ENCODE data around the gene CACNA1S.

CACNA1S gene

DNA sequence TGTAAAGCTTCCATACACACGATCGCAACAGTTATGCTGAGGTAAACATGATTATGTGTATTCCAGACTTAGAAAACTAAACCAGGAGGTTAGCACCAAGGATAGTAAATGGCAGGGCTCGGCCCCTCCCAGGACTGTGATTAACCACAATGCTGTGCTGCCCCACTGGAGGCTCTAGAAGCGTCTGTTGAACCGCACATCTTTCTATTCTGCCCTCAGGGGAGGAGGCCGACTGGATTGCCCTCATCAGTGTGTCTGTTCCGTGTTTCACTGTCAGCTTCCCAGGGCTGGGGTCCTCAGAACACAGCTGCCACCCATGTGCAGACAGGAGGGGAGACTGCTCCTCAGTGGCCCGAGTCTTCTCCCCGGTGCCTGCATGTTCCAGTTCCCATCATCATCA is 27.5 kb upstream of the CACNA1S start:
- no peak for FAIRE-seq

DNA sequence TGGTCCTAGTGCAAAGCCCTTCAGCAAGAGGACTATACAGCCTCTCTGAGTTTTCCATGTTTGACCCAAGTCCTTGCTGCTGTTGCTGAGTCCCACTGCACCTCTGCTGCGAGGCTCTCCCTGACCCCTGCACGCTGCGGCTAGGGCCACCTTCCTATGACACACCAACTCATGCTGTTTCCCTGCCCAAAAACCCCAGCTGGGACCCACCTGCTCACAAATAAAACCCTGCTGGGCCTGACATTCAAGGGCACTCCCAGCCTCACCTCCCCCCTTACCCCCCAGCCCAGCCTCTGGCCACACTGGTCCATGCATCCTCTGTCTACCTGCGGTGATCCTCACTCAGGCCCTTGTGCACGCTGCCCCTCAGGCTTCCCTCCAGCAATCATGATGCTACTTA is 27.1 kb upstream of the CACNA1S start:
- FAIRE-seq, result no peak

DNA sequence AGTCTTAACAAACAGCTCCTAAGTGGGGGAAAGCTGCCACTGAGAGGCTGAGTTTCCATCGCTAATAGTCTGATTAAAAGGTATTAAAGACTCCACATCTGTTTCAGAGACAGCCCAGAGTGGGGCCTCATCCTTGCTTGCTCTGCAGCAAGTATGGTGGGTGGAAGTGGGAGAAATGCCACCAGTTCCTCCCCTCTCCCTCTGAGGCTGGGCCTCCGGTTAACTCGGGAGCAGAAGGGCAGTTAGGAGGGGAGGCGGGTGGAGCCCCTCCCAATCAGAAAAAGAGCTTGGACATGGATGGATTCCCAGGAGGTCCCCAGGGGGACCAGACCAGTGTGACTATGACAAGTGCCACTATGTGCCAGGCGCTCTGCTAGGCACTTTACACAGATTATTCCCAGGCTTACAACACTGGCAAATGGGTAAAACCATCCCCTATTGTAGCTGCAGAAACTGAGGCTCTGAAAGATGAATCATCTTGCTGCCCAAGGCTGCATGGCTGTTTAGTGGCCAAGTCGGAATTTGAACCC is 26.1 kb upstream of the CACNA1S start:
- FAIRE-seq, result no peak

DNA sequence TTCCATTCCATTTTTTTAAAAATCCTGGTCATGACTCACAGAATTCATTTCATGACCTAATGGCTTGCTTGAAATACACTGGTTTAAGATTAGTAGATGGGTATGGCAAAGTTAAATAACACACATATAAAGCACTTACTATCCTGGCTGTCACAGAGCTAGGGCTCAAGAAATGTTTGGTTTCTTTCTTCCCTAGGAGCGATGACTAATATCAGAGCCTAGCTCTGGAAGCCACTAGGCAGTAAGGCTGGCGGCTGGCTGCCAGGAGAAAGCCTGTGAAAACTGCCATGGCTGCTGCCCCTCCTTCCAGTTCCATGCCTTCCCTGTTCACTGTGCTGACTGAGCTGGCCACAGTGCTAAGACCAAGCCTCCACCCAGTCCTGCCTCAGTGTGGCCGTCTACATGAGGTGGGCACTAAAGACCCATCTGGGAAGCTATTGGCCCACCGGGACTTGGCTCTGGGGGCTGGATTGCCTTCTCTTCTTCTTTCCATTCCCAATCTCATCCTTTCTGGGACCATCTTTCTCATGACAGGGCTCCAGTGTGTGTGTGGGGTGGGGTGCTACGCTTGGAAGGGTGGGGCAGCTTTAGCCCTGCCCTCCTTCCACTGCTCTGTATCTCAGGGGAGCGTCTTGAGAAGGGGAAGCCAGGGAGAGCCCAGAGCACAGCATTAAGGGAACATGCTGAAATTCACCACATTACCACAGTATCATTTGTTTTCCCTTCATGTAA is 25.5 kb upstream of the CACNA1S start:
- FAIRE-seq, result no peak

DNA sequence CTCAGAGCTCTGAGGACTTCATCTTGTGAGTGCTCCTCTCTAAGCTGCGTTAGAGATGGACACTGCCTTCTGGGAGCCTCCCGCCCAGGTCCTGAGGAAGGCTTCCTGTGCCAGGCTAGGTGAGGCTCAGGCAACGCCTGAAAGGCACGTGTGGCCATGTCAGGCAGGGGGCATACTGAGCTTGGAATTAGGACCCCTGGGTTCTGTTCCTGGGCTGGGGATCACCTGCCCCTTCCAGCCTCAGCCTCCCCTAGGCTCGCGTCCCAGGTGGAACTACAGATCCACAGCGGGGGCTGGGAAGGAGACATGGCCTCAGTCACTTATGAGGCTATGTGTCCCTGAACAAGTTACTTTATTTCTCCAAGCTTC is 24.8 kb upstream of the CACNA1S start:
- no peak for FAIRE-seq

DNA sequence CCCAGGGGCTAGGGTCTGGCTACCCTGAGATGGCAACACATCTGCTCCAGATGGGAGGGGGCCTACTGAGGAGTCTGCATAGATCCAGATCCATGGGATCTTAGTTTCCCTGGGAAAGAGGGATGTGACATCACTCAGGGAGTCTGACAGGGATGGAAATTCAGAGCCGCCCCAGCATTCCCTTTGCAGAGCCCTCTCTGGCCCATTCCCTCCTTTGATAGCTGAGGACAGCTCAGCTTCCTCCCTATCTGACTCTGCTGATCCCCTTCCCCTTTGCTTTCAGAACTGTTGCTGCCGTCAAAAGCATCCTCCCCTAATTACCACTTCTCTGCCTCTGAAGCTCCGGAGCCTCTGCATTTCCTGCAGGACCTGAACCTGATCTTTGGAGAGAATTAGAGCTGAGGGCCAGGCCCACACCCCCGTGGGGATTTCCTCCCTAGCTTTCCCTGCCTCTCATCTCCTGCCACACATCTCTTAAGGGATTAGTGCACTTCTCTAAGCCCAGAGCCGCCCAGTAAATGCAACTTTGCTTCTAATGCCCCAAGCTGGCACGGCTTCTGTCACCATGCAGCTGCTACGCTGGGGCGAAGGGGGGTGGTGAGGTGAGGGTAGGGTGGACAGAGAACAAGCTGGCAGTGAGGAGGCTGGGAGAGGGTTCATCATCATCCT is 24.3 kb upstream of the CACNA1S start:
- no peak for FAIRE-seq

DNA sequence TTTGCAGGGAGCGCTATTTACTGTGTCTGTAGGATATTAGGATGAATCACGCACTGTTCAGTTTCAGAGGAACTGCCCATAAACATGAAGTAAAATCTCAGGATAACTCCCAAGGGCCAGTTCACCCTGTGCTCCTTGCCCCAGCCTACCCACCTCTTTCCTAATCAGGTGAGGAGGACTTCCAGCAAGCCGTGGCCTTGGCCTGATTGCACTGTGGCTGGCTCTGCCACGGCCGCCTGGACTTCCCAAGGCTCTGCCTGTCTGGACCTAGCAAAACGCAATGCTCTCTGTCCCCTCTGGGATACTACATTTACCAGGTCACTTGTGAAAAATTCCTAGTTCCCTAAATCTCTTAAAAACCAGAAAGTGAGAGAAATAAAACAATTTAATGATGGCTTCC is 22.2 kb upstream of the CACNA1S start:
- no peak for FAIRE-seq

DNA sequence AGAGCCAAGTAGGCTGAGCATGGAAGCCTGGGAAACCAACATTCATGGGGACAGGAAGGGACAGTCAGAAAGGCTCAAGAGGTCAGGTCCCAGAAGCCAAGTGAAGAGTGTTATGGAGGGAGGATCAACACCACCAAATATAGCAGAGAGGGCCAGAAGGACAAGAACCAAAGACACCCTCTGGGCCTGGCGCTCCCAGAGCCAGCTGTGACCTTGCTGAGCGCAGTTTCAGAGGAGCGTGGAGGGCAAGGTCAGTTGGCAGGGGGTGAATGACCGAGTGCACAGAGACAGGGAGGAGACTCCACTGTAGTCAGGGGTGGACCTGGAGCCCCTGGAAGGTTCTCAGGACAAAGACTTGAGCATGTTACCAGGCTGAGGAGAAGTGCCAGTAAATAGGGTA is 19.2 kb upstream of the CACNA1S start:
- no peak for FAIRE-seq

DNA sequence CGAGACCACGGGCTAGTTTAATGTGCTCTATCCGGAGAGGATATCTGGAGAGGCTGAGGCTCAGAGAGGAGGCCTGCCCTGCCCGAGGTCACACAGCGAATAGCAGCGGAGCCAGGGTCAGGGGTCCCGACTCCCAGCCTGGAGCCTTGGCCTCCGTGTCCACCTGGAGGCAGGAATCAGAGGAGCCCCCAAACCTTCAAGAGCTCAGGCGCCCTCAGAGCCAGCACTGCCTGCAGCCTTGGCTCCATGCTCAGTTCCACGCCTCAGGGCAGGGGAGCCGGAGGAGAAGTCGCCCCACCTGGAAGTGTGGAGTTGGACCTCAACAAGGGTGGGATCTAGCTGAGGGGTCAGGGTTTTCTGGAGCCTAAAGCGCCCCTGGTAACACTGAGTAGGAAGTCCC is 16.7 kb upstream of the CACNA1S start:
- no peak for FAIRE-seq

DNA sequence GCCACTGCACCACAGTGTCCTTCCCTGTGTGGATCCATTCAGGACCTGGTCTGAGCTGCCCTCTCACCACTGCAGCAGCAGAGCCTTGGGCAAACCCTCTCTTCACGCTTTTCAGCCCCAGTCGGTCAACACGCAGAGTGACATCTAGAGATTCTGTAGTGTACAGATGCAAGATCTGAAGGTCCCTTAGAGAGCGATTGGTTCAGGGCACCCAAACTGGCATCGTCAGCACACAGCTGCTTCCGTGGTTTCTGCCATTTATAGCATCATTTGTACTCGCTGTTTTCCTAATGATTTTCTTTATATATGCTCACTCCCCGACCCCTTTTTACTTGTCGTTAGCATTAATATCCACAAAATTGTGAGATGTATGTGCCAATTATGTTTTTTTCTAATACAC is 16.2 kb upstream of the CACNA1S start:
- FAIRE-seq, result no peak

DNA sequence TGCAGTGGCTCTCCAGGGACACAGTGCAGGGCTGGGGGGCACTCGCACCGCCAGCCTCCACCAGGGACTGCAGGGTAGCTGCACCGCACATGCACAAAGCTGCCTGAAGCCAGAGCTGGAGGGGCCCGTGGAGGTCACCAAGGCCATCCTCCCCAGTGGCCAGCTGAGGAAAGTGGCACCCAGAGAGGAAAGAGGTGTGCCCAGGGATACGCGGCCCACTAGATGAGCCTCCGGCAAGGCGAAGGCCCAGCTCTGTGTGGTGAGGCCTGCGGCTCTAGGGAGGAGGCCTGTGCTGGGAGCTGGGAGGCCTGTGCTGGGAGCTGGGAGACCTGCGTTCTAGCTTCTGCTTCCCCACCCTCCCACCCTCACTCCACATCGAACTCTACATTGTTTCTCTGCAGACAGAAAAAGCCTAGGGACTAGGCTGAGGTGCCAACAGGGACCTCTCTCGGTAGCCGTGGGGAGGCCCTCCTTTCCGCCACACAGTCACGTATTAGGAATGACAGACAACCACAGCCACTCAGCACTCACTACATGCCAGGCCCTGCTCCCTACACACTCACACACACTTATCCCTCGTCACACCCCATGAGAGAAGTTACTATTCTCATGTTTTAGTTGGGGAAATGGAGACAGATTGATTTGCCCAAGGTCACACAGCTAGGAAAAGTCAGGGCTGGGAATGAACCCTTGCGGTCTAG is 15.7 kb upstream of the CACNA1S start:
- FAIRE-seq, result no peak

DNA sequence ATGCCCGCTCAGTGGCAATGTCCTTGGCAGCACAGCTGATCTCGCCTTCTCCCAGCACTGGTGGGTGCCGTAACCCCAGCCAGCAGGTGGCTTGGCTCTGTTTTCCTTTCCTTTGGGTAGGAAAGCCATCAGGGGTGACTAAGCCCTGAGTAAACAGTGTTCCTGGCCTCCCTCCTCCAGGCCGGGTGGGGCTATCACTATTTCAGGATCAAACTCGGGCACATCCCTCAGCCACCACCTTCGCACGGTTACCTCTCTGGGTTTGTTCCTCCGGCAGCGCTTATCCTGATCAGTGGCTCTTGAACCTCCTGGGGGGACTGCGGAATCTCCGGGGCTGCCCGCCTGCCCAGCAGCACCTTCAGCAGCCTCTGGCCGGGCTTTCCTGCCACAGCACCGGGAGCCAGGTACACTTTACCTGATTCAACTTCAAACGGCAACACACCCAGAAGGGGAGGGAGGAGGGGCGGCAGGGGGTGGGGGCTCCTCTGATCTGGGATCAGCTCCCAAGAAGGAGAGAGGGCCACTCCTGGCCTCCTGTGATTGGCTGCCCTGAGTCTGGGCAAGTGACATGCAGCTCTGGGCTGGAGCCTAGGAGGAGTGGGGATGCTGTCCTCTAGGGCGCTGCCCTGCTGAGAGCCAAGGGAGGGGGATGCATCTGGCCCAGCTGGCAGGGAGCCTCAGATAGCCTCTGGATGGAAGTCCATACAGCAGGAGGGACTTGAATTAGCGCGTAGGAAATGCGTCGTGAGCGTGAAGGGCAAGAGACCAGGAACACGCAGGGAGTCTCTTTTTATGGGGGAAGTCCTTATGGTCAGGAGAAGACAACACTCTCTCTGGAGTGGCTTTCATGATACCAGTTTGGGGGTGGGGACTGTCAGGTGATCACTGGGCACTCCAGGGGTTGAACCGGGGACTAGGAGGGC is 14.9 kb upstream of the CACNA1S start, which contains the start of gene ASCL5:
TSS of gene ASCL5 (minus strand) at position 353 of the 923 bp plus-strand sequence. CDS start 11,812 bp downstream, outside the sequence.
- no peak for FAIRE-seq

DNA sequence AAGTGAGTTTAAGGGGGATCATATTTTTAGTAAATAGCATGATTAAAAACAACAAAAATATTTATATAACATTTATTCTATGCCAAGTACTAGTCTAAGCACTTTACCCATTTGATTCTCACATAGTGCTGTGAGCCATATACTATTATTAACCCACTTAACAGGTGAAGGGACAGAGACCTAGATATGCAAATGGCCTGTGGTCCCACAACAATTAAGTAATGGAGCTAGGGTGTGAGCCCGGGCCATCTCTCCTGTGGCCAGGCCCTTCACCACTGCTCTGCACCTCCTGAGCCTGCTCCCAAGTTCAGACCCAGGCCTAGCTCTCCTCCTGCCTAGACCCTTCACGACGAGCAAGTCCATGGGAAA is 14.2 kb upstream of the CACNA1S start:
- no peak for FAIRE-seq

DNA sequence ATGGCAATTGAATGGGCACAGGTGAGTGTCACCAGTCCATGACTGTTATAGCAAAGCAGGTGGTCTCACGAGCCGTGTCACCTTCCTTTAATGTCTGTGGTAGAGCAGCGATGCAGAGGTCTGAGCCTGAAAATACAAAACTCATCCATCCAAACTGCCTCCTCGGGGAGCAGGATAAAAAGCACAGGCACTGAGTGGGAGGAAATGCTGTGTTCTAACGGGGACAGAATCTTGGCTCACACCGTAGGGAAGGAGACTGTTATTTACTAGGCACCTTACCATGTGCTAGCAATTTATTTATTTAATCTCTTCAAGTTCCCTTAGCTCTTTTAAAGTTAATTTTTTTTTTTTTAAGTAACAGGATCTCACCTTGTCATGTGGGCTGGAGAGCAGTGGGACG is 13.6 kb upstream of the CACNA1S start:
- no peak for FAIRE-seq

DNA sequence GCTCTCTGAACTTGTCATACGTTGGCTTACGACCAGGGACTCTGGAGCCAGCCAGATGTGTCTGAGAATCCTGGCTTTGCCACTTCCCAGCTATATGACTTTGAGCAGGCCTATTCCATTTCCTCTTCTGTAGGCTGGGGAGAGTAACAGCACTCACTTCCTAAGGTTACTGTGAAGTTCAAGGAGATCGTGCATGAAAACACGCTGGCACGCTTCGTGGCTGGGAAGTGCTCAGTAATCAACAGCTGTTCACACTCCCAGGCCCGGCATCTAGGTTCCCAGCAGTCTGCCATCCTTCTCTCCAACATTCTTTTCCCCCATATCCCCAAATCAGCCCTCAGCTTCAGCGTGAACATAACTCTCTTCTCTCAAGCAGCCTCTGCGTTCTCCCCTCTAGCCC is 12.8 kb upstream of the CACNA1S start:
- no peak for FAIRE-seq

DNA sequence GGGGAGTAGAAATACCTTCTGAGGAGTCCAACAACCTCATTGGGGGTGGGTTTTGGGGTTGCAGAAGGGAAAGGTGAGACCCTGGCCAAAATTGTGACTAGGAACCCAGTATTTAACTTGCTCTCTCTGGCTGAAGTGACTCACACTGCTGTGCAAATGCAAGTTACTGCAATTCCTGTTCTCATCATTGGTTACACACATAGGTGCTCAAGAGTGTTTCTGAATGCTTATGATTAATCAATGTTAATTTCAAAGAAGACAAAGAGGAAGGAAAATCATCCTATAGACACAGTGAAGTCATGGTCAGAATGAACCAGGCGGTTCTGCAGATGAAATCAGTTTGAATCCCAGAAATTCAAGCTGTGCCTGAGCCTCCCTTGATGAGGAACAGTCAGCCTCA is 11.6 kb upstream of the CACNA1S start:
- no peak for FAIRE-seq

DNA sequence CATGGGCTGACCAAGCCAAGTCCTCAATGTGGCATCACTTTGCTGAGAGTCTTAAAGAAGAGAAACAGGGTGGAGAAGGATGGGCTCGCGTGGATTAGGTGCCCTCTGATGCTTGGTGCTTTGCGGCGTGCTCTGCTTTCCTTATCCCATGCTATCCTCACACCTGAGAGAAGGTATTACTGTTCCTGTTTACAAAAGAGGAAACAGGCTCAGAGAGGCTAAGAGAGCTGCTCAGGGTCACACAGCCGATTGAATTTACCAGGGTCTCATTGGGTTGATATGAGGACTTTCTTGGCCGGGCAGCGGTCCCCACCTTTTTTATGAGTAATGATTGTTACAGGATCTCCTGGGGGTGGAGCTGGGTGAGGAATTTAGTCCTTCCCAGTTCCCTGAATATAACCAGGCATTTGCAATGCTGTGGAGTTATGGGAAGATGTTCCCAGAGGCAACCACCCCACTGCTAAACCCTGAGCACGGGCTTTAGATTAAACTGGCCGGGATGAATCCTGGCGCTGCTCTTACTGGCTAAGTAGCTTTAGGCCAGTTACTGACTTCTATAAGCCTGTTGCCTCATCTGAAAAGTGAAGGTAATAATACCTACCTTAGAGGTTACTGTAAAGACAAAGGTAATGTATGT is 10.2 kb upstream of the CACNA1S start:
- no peak for FAIRE-seq

DNA sequence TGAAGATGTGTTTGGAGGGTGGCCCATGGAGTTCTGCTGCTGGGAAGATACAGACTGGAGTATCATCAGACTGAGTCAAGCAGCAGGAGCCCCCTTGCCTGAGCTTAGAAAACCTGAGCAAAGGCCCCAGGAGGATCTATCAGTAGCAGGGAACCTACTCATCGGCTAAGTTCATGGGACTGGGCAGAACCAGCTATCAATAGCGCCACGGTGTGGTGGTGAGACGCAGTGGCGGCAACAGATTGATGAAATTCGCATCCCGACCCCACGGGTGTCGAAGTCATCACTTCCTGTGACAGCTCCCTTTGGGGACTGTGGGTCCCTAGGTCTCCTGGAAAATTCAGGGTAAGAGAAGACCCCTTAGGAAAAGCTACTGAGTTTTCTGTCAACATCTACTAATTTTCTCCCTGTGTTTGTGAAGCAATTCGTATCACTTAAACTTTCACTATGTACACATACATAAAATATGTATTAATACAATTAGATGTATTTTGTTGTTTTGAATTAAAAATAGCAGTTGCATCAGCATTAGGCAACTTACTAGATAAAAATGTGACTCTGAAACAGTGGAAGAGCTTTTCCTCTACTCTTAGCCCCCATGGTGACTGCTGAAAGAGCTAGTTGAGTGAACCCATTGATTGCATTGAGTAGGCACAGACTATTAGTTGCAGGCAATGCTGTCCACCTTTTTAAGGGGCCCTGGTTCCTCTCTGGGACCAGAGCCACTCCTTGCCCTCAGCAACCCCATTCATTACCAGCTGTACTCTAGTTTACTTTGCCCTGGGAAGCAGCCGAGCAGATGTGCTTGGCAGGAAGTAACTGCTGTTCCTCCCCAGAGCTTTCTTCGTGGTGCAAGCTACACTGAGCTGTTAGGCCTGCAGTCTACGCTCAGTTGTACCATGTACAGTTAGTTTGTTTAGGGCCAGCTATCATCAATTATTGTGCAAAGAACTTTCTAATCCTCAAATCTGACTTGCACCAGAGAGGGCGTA is 7.3 kb upstream of the CACNA1S start:
- no peak for FAIRE-seq

DNA sequence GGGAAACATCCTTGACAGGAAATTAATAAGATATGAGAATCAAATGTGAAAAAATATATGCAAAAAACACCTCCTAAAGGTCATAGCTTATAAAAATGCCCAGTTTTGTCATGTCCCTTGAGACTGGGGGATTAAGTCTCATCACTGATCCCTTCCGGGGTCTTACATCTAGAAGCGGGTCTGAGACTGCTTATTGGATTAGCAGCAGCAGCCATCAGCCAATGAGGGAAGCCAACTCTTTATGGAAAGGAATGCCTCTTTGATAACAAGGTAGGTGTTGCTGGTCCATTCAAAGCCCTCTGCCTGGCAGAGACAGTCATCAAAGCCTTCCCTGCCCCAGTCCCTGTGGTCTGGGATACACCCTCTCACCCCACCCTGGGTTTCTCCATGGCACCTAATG is 3.9 kb upstream of the CACNA1S start:
- no peak for FAIRE-seq

DNA sequence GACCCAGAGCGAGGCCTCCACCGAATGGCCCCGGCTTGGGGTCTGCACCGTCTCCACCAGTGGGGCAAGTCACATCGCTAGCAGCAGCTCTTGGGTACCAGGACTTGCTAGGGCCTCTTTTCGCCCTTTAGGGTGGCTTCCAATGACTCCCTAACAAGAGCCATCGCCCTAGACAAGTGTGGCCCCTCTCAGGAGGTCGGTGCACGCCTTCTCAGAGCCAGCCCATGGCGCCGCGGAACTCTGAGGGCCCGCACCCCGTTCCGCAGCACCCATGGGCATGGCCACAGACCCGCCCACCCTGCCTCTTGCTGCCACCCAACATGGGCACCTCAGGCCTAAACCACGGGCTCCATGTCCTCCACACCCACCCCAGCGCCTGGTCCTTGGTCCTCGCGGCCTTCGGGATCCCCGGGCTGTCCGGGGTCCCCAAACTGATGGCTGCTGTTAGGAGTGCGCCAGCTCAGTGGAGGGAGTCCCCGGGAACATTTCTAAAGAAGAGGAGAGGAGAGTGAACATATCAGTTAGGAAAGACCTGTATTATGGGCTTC is 3.2 kb upstream of the CACNA1S start:
- FAIRE-seq, result no peak
